ENCODE results near the gene DXO.
"Not testable (repeated sequence)": the region's sequence is repeated elsewhere in the genome, so short reads cannot be mapped to it uniquely, and the experiment has no call there.

DXO gene

DNA sequence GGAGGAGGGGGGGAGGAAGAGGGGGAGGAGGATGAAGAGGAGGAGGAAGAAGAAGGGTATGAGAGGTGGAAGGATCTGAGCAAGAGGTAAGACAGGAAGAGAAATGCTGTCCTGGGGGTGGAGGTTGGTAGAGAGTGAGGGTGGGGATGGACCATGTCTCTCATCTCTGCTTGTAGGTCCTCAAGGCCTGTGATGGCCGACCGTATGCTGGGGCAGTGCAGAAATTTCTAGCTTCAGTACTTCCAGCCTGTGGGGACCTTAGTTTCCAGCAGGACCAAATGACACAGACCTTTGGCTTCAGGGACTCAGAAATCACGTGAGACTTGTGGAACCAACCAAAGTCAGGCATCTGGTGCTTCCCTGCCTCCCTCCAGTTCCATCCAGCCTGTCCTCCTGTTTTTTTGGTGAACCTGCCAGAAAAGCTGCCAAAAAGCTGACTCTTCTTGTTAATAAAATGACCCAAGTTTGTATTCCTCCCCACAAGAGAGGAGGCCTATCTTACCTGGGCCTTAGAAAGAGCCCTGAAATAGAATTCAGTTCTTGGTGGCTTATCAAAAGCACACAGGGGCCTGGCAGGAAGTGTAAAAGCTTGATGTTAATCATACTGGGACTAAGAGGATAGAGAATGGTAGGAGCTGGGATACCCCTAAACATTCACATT is 7.4 kb upstream of the DXO start:
- DNase-seq: no peak

DNA sequence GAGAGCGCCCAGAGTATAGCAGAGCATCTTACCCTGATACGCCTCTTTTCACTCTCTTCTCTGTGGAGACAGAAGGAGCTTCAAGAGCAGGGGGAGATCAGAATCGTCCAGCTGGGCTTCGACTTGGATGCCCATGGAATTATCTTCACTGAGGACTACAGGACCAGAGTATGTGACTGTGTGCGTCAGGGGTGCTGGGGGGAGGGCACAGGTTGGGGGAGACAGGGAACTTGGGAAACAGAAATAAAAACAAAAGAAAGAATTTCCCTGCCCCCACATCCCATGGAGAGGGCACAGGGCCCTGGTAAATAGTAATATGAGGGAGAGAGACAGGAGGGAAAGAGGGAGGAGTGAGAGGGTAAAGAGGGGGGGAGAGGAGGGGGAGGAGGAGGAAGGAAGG is 6.9 kb upstream of the DXO start:
- no peak for DNase-seq

DNA sequence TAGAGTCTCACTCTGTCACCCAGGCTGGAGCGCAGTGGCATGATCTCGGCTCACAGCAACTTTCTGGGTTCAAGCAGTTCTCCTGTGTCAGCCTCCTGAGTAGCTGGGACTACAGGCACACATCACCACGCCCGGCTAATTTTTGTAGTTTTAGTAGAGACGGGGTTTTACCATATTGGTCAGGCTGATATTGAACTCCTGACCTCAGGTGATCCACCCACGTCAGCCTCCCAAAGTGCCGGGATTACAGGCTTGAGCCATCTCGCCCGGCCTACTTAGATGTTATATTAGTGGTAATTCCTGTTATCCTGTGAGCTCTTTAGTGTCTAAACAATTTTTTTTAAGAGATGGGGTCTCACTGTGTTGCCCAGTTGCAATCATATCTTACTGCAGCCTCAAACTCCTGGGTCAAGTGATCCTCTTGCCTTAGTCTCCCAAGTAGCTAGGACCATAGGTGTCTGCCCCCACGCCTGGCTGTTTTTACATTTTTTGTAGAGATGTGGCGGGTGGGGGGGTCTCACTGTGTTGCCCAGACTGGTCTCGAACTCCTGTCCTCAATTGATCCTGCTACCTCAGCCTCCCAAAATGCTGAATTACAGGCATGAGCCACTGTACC is 6.0 kb upstream of the DXO start:
- DNase-seq: no peak

DNA sequence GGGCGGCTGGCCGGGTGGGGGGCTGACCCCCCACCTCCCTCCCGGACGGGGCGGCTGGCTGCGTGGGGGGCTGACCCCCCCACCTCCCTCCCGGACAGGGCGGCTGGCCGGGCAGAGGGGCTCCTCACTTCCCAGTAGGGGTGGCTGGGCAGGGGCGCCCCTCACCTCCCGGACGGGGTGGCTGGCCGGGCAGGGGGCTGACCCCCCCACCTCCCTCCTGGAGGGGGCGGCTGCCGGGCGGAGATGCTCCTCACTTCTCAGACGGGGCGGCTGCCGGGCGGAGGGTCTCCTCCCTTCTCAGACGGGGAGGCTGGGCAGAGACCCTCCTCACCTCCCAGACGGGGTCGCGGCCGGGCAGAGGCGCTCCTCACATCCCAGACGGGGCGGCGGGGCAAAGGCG is 4.1 kb upstream of the DXO start:
- DNase-seq: not testable (repeated sequence)

DNA sequence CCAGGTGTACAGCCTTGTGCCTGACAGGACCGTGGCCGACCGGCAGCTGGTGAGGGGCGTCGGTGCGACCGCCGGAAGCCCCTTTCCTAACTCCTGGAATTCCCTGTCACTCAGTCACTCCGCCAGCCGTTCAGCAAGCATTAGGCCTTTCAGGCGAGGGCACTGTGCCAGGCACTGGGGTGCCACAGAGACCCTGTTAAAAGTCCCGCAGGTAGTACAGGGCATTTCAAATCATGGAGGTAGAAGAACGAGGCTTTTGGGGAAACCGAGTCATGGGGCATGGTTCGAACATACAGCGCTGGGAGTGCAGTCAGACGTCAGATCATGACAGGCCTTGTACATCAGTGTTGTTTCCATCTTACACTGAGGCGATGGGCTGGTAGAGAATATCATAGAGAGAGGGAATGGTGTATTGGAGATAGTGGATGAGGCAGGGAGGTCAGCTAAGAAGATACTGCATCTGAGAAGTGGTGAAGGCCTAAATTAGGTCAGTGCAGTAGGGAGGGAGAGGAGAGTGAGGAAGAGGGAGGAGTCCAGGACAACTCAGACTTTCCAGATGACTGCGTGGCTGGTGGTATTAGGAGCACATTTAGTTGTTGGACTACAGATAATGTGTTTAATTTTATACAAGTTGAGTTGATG is 892 bp upstream of the DXO start:
- peak; percentile 33 for DNase-seq

DNA sequence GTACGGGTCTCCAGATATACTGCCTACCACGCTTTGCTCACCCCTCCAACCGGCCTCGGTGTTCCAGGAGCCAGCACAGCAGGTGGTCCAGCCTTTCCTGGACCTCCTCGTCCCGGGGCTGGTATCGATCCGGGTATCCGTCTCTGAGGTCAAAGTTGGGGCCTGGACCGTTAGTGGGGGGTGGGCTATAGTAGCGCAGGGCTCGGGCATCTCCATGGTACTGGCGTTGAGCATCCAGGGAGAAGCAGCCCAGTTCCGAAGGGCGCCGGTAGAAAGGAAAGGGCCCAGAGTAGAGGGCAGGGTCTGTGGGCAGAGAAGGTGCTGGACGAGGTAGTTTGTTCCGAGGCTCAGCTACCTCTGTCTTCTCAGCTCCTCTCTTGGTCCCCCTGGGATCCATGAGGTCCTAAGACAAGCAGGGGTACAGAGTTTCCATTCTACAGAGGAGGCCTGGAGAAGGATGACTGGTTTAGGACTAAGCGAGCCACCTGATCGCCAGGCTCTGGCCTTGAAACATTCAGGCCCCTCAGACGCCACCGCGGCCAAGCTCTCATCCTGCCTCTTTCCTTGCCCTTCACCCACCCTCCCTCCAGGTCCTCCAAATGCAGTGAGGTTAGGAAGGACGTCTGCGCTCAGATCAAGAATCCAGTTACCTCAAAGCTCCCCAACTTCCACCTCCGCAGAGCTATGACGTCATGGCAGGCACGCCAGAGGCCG is 502 bp downstream of the DXO start:
- DNase-seq: no peak

DNA sequence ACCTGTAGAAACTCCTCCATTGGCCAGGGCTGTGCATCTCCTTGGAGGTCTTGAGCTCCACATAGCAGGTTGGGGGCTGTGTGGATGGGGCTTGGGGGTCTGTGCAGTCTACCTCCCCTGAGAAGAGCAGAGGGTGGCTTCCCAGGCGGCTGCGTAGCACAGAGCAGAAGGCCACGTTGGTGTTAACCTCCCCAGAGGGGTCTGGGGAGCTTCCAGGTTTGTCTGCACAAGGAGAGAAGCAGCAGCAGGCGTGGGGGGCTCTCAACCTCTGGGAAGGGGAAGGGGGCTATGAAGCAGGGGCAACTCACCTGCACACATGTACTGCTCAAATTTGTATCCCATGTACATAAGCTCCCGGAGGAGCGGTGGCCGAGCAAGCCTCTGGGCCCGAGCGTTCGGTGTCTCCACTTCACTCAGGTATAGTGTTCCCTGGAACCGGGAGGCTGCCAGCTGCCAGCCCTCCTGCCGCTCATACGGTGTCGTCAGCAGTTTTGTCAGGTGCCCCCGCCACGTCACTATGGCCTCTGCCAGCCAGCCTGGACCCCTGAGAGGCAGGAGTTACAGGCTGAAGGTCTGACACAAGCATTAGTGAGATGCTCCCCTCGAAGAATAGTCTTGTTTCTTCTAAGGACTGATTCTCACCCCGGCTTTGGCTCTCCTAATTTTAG is 1.2 kb downstream of the DXO start:
- no peak for DNase-seq

DNA sequence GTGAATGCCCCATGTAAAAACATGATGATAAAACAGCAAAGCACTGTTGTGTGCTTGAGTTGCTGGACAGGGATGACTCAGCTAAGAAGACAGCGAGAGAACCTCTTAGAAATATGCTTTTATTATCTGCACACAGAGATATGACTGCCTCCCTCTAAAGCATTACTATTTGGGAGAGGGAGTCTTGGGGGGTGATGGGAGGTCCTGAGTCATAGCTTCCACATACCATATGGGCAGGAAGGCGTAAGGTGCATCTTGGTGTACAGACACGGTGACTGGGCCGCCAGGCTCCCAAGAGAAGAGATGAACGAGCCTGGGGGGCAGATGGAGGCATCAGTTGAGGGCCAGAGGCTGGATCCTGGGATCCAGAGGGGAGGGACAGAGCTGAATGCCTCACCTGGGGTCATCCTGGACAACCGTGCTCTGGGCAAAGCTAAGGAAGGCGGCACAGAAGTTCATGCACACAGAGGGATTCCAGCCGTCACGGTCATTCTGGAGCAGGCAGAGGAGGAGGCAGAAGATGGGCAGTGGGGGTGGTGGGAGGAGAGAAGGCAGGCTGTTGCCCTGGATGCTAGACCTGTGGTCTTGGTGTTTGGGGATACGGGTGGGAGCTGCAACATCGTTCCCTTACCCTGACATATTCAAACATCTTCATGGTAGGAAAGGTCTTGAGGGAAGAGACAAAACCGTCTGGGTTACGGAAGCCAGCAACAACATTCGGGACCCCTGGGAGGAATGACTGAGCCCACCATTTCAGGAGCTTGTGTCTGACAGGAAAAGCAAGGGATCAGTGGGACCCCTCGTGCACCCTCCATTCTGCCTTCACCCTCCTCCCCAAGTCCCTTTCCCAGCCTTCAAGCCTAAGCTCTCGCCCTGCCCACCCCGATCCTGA is 2.0 kb downstream of the DXO start:
- no peak for DNase-seq

DNA sequence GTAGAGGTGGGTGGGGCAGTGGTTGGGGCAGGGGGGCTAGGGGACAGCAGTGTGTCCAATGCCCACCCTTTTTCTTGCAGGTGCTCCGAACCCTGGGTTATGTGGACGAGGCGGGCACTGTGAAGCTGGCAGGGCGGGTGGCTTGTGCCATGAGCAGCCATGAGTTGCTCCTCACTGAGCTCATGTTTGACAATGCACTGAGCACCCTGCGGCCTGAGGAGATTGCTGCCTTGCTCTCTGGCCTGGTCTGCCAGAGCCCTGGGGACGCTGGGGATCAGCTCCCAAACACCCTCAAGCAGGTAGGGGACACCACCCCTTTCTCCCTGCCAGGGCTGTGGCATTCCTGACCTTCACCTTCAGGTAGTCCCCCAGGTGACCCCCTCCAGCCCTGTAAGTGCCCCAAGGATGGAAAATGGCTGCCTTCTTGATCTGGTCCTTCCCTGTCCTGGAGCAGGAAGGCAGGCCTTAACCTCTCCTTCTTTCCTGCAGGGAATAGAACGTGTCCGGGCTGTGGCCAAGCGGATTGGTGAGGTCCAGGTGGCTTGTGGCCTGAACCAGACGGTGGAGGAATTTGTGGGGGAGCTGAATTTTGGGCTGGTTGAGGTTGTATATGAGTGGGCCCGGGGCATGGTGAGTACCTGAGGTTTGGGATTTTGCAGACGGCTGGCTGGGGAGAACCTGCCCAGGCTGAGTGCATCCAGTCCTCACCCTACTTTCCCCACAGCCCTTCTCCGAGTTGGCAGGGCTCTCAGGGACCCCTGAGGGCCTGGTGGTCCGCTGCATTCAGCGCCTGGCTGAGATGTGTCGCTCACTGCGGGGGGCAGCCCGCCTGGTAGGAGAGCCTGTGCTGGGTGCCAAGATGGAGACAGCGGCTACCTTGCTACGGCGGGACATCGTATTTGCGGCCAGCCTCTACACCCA is 2.9 kb downstream of the DXO start:
- DNase-seq: no peak

DNA sequence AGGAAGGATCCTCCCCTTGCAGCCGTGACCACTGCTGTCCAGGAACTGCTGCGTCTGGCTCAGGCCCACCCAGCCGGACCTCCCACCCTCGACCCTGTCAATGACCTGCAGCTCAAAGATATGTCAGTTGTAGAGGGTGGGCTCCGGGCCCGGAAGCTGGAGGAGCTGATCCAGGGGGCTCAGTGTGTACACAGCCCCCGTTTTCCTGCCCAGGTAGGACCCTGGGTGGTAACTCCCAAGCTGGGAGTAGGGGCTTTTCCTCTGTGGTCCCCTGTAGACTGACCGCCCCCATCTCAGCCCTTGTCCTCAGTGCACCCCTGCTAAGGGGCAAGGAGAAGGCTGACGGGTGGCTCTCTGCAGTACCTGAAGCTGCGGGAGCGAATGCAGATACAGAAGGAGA is 3.6 kb downstream of the DXO start:
- no peak for DNase-seq

DNA sequence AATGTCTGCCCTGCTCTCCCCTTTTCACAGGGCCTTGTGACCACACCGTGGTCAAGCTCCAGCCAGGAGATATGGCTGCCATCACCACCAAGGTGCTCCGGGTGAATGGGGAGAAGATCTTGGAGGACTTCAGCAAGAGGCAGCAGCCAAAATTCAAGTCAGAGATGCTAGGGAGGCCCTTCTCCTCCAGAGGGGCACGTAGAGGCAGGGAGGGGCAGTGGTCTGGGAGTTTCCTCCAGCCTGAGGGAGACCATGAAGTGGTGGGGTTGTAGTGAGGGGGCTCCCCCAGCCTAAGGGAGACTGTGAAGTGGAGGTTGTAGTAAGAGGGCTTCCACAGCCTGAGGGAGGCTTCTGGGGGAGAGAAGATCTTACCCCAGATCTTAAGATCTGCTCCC is 4.0 kb downstream of the DXO start:
- DNase-seq: no peak

DNA sequence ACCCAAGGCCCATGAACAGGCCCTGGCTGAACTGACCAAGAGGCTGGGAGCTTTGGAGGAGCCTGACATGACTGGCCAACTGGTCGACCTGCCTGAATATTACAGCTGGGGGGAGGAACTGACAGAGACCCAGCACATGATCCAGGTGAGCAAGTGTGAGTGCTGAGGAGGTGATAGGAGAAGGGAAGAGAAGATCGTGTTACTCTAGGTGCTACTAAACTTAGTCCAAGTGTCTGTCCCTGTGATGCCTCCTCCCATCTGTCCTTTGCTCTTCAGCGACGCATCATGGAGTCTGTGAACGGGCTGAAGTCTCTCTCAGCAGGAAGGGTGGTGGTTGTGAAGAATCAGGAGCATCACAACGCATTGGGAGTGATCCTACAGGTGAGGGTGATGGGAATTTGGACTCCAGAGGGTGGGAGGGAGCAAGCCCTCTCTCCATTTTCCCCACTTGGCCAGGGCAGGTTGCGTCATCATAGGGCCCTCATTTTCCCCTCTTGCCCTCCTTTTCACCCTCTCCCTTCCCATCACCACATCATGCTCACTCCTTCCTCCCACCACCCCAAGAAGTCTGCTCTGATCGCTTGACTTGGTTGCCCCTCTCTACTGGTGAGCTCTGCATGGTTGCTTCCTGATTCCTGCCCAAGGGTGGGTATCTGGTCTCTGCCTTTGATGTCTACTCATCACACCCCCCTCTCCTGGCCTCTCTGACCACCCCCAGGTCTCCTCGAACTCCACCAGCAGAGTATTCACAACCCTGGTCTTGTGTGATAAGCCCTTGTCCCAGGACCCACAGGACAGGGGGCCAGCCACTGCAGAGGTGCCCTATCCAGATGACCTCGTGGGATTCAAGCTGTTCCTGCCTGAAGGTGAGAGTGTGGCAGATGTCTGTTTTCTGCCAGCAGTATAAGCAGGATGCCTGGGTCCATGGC is 4.7 kb downstream of the DXO start:
- DNase-seq: no peak

DNA sequence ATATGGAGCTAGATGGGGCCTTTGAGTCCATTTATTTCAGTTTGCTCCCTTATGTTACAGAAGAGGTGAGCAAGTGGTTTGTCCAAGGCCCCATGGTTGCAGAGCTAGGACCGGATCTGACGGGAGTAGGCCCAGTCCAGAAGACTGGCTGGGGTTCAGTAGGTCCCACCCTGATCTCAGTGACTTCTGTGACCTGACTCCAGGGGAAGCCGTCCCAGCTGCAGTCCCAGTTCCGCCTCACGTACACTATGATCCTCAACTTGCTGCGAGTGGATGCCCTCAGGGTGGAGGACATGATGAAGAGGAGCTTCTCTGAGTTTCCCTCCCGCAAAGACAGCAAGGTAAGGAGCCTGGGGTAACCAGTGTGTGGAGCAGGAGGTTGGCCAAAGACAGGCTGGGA is 5.4 kb downstream of the DXO start:
- no peak for DNase-seq

DNA sequence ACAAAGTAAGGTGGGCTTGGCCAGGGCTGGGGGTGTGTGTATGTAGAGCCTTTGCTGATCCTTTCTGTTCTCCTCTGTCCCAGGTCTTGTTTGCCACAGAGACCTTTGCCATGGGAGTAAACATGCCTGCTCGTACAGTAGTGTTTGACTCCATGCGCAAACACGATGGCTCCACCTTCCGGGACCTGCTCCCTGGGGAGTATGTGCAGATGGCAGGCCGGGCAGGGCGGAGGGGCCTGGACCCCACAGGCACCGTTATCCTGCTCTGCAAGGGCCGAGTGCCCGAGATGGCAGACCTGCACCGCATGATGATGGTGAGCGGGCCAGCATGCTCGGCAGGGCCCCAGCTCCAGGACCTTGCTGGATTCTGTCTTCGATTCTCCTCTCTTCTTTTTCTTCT is 6.2 kb downstream of the DXO start:
- no peak for DNase-seq

DNA sequence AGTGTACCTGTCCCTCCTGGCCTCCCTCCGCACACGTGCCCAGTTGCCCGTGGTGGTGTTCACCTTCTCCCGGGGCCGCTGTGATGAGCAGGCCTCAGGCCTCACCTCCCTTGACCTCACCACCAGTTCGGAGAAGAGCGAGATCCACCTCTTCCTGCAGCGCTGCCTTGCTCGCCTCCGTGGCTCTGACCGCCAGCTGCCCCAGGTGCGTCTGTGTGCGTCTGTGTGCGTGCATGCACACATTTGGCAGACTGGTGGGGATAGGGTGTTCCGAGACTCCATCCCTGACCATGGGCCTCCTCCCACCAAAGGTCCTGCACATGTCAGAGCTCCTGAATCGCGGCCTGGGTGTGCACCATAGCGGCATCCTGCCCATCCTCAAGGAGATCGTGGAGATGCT is 8.0 kb downstream of the DXO start:
- DNase-seq: no peak

DNA sequence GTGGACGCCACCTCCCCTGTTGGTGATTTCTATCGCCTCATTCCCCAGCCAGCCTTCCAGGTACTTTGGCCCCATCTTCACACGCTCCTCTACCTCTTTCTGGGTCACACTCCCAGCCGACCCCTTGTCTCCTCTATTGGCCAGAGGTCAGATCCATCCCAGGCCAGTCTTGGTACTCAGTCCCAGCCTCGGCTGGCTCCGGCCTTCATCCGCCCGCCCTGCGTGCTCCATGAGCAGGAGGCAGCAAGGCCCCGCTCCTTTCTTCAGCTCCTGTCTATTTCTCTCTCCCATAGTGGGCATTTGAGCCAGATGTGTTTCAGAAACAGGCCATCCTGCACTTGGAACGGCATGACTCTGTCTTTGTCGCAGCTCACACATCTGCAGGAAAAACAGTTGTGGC is 10.3 kb downstream of the DXO start:
- no peak for DNase-seq

DNA sequence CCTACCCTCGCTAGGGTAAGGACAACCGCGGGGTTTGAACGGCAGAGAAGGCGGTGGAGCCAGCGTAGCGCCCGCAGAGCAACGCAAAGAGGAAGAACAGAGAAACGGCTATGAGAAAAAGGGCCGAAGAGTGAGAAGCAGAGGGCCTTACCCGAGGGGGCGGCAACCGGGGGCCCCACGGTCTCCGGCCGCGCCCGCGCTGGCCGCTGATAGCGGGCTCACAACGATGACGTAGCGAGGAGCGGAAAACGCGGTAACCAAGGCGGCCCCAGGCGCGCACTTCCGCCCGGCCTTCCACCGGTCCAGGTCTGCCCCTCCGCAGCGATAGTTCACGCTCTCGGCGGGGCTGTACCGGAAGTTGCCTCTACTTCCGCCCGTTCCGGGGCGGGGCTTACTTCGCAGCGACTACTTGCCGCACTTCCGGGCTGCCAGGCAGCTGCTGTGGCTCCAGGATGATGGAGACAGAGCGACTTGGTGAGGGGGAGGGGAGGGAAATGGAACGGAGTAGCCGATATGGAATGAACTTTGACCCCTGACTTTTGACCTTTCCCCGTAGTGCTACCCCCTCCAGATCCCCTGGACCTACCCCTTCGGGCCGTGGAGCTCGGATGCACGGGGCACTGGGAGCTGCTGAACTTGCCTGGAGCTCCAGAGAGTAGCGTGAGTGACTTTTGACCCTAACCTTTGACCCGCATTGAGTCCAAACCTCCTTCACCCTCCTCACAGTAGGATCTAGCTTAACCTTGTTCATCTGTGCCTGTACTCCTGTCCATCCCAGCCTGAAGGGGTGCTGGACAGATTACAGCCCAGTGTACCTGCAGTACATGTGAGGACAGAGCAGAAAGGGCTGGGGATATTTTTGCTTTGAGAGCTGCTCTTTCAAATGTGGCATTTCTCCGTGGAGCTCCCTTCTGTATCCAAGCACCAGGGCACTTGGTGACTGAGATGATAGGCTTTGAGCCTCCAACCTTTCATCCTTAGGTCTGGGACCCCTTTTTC is 12.9 kb downstream of the DXO start, which contains the start of the genes NELFE and SKIC2:
TSS of gene NELFE (minus strand) at position 231 of the 999 bp plus-strand sequence. CDS start 525 bp downstream, outside the sequence.
TSS of gene SKIC2 (plus strand) at position 435 of the 999 bp plus-strand sequence. CDS start at position 453, 18 bp downstream.
- DNase-seq: peak; percentile 99

DNA sequence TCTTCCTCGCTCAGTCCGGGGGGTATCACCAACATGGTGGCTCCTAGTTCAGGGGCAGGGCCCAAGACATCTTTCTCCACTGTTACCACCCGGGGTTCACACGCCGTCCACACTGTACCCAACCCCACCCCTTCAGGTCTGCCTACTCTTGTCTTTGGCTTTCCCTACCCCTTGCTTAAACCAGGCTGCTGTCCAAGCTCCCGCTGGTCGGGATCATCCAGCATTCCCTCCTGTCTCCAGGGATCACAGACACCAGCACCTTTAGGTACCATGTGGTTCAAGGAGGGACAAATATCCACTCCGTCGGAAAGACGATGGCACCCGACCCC is 13.6 kb downstream of the DXO start:
- DNase-seq: no peak

DNA sequence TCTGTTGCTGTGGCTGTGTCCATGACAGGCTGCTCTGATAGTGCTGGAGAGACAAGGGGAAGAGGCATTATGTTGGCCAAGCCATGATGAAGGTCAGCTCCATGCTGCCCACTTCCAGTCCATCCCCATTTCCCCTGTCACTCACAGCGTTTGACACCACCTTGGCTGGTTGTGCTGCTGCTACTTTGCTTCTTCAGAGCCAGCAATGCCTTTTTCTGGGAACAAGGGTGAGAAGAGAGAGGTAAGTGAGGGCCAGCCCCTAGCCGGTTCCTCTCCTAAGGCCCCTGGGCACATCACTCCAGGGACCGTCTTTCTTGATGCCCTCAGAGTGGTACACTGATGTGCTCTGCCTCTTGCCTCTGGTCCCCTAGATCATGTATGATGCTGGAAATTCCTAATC is 15.1 kb downstream of the DXO start:
- DNase-seq: no peak
